Glutamatergic neuron (in vitro differentiated cells): ENCODE results near the gene PTPN3. TPM values are rescaled to one million over a fixed set of nuclear protein-coding genes. Genes with fewer than 3 reads are reported as not detected.

Experiments
- DNase-seq: peaks from one replicate; pipeline ENCODE4 v3.0.0; 2022
- H3K27ac Mint-ChIP-seq: one replicate; pipeline ENCODE4 v1.8.0; 2020; ENCODE audit warnings: mild to moderate bottlenecking, mixed read lengths, inconsistent platforms; ENCODE audit not compliant: unreplicated experiment
- H3K27me3 Mint-ChIP-seq: one replicate; pipeline ENCODE4 v1.8.0; 2020; ENCODE audit warnings: mild to moderate bottlenecking, moderate library complexity, mixed read lengths, inconsistent platforms; ENCODE audit not compliant: unreplicated experiment
- H3K36me3 Mint-ChIP-seq: one replicate; pipeline ENCODE4 v1.8.0; 2020; ENCODE audit warnings: mild to moderate bottlenecking, mixed read lengths, inconsistent platforms; ENCODE audit not compliant: unreplicated experiment
- H3K4me1 Mint-ChIP-seq: one replicate; pipeline ENCODE4 v1.8.0; 2020; ENCODE audit warnings: mild to moderate bottlenecking, low read depth, mixed read lengths, inconsistent platforms; ENCODE audit not compliant: unreplicated experiment
- H3K4me3 Mint-ChIP-seq: one replicate; pipeline ENCODE4 v1.8.0; 2020; ENCODE audit warnings: mild to moderate bottlenecking, mixed read lengths, inconsistent platforms; ENCODE audit not compliant: unreplicated experiment
- H3K9me3 Mint-ChIP-seq: one replicate; pipeline ENCODE4 v1.8.0; 2020; ENCODE audit warnings: mild to moderate bottlenecking, moderate library complexity, mixed read lengths, inconsistent platforms; ENCODE audit not compliant: unreplicated experiment
- total RNA-seq: library from RNA; stranded (reverse); fragmentation: NEBNext Ultra II Directional; extraction: Animal tissue kit (Norgen Biotek cat#: 25700); gene quantifications from one replicate; pipeline ENCODE4 v1.2.1, GENCODE V29; 2021; ENCODE audit not compliant: unreplicated experiment
- TF ChIP-seq, protein P1 (sequence below): fragments of 200-600 bp; sonication (generic); IDR thresholded peaks from one replicate; pipeline ENCODE4 v1.5.0; 2021; ENCODE audit not compliant: partially characterized antibody, unreplicated experiment

Gene PTPN3
- total RNA-seq, 1 donor from 2014 or later, result 1.6 TPM

DNA sequence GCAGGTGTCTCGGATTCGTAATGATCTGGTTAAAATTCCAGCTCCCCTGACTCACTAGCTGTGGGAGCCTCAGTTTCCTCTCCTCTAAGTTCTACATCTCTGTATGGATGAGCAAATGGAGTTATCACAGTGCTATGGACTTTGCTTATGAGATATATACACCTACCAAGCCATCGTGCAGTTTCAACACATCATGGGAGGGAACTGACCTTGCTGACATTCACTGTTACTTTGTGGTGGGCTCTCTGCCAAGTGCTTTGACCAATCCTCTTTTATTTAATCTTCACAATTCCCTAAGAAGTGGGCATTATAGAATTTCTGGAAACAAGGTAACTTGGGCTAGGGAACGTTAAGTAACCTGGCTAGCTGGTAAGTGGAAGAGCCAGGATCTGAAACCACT is 70.2 kb downstream of the PTPN3 start:
- no peak overlapping the region for H3K27ac Mint-ChIP-seq
- no peaks in the 10 kb centered on the region for H3K27me3 Mint-ChIP-seq
- H3K9me3 Mint-ChIP-seq, result no peaks in the 10 kb centered on the region
- peaks cover 5% of the 10 kb centered on the region for H3K36me3 Mint-ChIP-seq
- DNase-seq, result no peak
- TF ChIP-seq, protein P1, sequence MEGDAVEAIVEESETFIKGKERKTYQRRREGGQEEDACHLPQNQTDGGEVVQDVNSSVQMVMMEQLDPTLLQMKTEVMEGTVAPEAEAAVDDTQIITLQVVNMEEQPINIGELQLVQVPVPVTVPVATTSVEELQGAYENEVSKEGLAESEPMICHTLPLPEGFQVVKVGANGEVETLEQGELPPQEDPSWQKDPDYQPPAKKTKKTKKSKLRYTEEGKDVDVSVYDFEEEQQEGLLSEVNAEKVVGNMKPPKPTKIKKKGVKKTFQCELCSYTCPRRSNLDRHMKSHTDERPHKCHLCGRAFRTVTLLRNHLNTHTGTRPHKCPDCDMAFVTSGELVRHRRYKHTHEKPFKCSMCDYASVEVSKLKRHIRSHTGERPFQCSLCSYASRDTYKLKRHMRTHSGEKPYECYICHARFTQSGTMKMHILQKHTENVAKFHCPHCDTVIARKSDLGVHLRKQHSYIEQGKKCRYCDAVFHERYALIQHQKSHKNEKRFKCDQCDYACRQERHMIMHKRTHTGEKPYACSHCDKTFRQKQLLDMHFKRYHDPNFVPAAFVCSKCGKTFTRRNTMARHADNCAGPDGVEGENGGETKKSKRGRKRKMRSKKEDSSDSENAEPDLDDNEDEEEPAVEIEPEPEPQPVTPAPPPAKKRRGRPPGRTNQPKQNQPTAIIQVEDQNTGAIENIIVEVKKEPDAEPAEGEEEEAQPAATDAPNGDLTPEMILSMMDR, result no peak
- H3K4me1 Mint-ChIP-seq, result peaks cover 7% of the 10 kb centered on the region
- no peak overlapping the region for H3K4me3 Mint-ChIP-seq

DNA sequence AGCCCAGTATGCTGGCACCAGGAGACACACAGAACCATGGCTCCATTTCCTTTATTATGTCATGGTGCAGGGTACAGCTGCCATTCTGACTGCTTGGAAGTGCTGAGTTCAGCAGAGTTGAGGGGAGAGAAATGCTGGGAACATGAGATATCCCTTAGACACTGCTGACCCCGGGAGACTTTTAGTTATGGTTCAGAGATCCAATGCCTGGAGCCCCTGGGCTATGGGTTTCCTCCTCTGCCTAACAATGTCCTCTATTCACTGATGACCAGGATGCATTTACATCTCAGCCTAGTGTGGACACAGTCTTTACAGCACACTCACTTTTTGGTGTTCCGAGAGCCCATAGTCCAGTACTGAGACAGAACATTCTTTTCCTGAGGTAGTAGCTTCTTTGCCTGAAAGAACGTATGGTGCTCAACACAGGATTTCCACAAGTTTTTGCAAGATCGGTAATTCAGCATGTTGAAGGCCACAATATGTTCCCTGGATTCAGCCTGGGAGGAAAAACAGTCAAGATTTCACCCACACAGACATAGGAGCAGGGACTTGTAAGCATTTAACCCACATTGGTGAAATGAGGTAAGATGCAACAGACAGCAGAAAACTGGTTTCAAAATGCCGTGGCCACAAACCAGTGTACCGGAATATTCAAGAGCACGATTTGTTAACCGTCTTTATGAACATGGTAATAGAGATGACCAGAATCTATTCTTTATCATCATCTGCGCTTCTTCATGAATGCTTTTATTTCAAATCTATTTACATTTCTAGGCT is 71.3 kb downstream of the PTPN3 start:
- TF ChIP-seq, protein P1, result no peak
- Mint-ChIP-seq H3K27ac (no peak overlapping the region), H3K27me3 (no peaks in the 10 kb centered on the region), H3K9me3 (peaks cover 2% of the 10 kb centered on the region), H3K36me3 (no peaks in the 10 kb centered on the region), H3K4me1 (peaks cover 12% of the 10 kb centered on the region), H3K4me3 (no peak overlapping the region)
- DNase-seq, result no peak

DNA sequence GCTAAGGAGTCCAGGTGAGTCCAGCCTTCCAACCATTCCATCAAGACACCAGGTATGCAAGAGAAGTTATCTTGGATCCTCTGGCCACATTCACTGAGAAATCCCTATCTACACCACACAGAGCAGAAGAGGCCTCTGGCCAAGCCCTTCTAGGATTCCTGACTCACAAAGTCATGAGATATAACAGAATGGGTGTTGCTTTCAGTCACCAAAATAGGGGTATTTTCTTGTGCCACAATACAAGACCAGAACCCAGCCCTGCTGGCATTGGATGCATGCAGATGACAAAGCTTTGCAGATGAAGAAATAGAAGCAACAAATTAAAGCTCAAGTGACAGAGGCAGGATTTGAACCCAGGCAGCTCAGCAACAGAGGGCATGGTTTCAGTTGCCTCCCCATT is 73.5 kb downstream of the PTPN3 start:
- DNase-seq, result no peak
- H3K4me1 Mint-ChIP-seq, result peaks cover 28% of the 10 kb centered on the region
- no peak overlapping the region for H3K27ac Mint-ChIP-seq
- H3K9me3 Mint-ChIP-seq, result peaks cover 2% of the 10 kb centered on the region
- H3K36me3 Mint-ChIP-seq, result no peaks in the 10 kb centered on the region
- TF ChIP-seq, protein P1, result no peak
- peaks cover 3% of the 10 kb centered on the region for H3K27me3 Mint-ChIP-seq
- no peak overlapping the region for H3K4me3 Mint-ChIP-seq

DNA sequence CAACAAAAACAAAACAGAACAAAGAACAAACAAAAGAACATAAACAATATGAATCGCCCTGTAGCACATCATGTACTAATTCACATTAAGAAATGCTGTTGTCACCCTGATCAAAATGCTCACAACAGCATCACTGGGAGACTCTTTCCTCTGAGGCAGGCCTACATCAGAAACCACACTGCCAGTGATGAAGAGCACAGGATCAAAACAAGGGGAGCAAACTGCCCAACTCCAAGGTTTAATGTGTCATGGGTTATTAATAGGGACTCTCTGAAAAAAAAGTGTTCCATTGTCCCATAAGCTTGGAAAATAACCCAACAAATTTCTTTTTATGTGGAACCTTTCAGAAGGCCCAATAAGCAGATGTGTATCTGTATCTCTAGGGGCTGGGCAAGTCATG is 74.2 kb downstream of the PTPN3 start:
- Mint-ChIP-seq H3K9me3 (peaks cover 2% of the 10 kb centered on the region), H3K27ac (no peak overlapping the region), H3K4me1 (peaks cover 33% of the 10 kb centered on the region), H3K27me3 (peaks cover 6% of the 10 kb centered on the region), H3K4me3 (no peak overlapping the region), H3K36me3 (no peaks in the 10 kb centered on the region)
- TF ChIP-seq, protein P1, result no peak
- DNase-seq, result no peak

DNA sequence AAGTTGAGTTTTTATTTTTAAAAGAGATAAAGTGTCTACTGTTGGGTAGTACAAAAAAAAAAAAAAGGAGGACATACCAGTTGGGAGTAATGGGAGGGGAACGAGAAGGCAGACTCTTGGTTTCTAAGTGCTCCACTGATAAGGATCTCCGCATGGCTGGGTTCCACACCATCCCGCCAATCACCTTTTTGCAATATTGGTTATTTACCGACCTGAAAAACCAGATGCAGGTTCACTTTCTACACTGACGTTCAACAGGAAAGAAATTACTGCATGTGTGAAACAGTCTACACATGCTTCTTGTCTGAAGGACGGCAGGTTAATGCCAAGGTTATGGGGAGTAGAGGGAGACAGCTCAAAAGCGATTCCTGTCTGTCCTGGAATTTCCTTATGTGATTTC is 75.5 kb downstream of the PTPN3 start:
- no peak overlapping the region for H3K4me3 Mint-ChIP-seq

More for the DNA sequence above, 75.5 kb downstream of the PTPN3 start:
- H3K27me3 Mint-ChIP-seq, result peaks cover 6% of the 10 kb centered on the region
- TF ChIP-seq, protein P1, result no peak
- no peak overlapping the region for H3K27ac Mint-ChIP-seq
- H3K9me3 Mint-ChIP-seq, result peaks cover 2% of the 10 kb centered on the region
- H3K36me3 Mint-ChIP-seq, result no peaks in the 10 kb centered on the region
- DNase-seq, result no peak
- peaks cover 42% of the 10 kb centered on the region for H3K4me1 Mint-ChIP-seq
